Stimulated activated CD4-positive, alpha-beta T cell treated with anti-CD3 and anti-CD28 coated beads, Interleukin-4, amount 100 ng/mL, for 4 hours (primary cell): Measurements from ENCODE around the gene PIN1.

Experiments used
- DNase-seq, 2 experiments: peaks; one replicate each; pipeline ENCODE4 v3.0.0-alpha.2; 2020

Gene PIN1

GRCh38 chr19:9891609-9892373 lies 56.7 kb downstream of the PIN1 start:
- no peak for DNase-seq
